BE2C (cell line): Measurements from ENCODE around the gene DENND4C.
"Not testable (repeated sequence)": the region's sequence is repeated elsewhere in the genome, so short reads cannot be mapped to it uniquely, and the experiment has no call there.

ENCODE experiments used
- DNase-seq: peaks from one replicate; pipeline ENCODE4 v3.0.0-alpha.2; 2020
- H3K27me3 ChIP-seq: fragments of 250-450 bp; sonication (Bioruptor Pico); 2 replicates; pipeline ENCODE4 v1.5.1; 2020; ENCODE audit warnings: mild to moderate bottlenecking
- H3K36me3 ChIP-seq: fragments of 250-450 bp; sonication (Bioruptor Pico); 2 replicates; pipeline ENCODE4 v1.5.1; 2020; ENCODE audit warnings: mild to moderate bottlenecking
- H3K4me1 ChIP-seq: fragments of 250-450 bp; sonication (Bioruptor Pico); 2 replicates; pipeline ENCODE4 v1.5.1; 2020
- H3K4me3 ChIP-seq: 2 replicates; pipeline ENCODE4 v1.5.1; 2011; ENCODE audit warnings: low read depth, low read length
- H3K9me3 ChIP-seq: fragments of 250-450 bp; sonication (Bioruptor Pico); 2 replicates; pipeline ENCODE4 v1.5.1; 2020
- TF ChIP-seq, protein P1 (sequence below): IDR thresholded peaks from 2 replicates; pipeline ENCODE4 v1.5.1; 2012; ENCODE audit warnings: mild to moderate bottlenecking, low read depth, low read length

DENND4C gene

DNA sequence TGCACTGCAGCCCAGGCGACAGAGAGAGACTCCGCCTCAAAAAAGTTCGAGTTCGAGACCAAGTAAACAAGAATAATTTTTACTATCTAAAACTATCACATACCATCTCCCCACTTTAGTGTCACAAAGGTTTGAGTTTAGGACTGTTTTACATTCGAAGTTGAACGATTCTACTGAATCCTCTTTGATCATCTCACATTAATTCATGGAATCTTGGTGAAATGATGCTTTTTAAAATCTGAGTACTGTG is 150.3 kb downstream of the DENND4C start:
- no peak for DNase-seq
- TF ChIP-seq, protein P1, sequence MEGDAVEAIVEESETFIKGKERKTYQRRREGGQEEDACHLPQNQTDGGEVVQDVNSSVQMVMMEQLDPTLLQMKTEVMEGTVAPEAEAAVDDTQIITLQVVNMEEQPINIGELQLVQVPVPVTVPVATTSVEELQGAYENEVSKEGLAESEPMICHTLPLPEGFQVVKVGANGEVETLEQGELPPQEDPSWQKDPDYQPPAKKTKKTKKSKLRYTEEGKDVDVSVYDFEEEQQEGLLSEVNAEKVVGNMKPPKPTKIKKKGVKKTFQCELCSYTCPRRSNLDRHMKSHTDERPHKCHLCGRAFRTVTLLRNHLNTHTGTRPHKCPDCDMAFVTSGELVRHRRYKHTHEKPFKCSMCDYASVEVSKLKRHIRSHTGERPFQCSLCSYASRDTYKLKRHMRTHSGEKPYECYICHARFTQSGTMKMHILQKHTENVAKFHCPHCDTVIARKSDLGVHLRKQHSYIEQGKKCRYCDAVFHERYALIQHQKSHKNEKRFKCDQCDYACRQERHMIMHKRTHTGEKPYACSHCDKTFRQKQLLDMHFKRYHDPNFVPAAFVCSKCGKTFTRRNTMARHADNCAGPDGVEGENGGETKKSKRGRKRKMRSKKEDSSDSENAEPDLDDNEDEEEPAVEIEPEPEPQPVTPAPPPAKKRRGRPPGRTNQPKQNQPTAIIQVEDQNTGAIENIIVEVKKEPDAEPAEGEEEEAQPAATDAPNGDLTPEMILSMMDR: no peak
- Histone ChIP-seq H3K9me3 (no peaks in the 10 kb centered on the region), H3K27me3 (no peaks in the 10 kb centered on the region), H3K4me1 (no peaks in the 10 kb centered on the region), H3K4me3 (peak overlapping the region; percentile 94), H3K36me3 (peaks cover 41% of the 10 kb centered on the region)

- TF ChIP-seq, protein P1: no peak
- no peaks in the 10 kb centered on the region for H3K4me1 ChIP-seq
- H3K4me3 ChIP-seq: no peak overlapping the region
- H3K36me3 ChIP-seq: peaks cover 32% of the 10 kb centered on the region
- H3K9me3 ChIP-seq: no peaks in the 10 kb centered on the region
- no peaks in the 10 kb centered on the region for H3K27me3 ChIP-seq
- DNase-seq: no peak
Measured at GRCh38 chr9:19381656-19382055, 151.2 kb downstream of the DENND4C start.

- DNase-seq, H3K27me3 ChIP-seq, H3K36me3 ChIP-seq, H3K9me3 ChIP-seq, H3K4me1 ChIP-seq, H3K4me3 ChIP-seq: not testable (repeated sequence)
Measured at GRCh38 chr9:19385212-19385611, 154.7 kb downstream of the DENND4C start.

DNA sequence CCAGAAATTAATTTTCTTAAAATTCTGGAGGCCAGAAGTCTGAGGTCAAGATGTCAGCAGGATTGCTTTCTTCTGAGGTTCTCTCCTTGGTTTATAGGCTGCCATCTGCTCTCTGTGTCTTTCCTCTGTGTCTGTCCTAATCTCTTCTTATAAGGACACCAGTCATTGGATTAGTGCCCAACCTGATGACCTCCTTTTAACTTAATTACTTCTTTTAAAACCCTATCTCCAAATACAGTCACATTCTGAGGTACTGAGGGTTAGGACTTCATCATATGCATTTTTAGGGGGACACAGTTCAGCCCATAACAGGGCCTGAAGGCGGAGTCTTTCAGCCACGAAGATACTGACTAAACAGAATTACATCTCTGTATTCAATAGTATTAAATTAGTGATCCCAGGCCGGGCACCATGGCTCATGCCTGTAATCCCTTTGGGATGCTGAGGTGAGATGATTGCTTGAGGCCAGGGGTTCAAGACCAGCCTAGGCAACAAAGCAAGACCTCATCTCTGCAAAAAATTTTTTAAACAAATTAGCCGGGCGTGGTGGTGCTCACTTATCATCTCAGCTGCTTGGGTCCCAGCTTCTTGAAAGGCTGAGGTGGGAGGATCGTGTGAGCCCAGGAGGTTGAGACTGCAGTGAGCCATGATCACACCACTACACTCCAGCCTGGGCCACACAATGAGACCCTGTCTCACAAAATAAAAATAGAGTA is 155.5 kb downstream of the DENND4C start:
- no peaks in the 10 kb centered on the region for H3K27me3 ChIP-seq
- H3K4me1 ChIP-seq: no peaks in the 10 kb centered on the region
- H3K9me3 ChIP-seq: no peaks in the 10 kb centered on the region
- TF ChIP-seq, protein P1: no peak
- no peaks in the 10 kb centered on the region for H3K36me3 ChIP-seq
- no peak overlapping the region for H3K4me3 ChIP-seq
- DNase-seq: no peak

DNA sequence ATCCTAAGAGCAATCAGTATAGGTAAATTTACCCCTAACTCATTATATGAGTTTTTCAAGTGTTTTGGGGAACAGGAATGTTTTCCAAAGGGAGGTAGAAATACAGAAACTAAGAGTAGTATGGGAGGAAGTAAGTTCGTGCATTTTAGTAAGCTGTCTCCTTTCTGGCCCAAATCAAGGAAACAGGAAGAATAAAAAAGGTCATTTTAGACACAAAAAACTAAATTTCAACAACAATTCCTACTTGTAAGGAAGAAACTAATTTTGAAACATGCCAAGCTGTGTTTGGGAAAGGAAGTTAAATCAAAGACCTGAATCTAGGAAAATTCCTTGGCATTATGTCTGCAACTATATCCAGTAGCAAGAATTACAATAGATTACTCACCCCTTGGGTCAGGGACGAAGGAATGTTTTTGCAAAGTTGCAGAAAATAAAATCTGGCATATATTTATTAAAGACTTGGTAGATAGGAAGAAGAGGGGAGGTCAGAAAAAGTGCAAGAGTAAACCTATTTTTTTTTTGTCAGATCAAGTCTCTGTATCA is 156.1 kb downstream of the DENND4C start:
- H3K4me1 ChIP-seq: no peaks in the 10 kb centered on the region
- TF ChIP-seq, protein P1: no peak

DNA sequence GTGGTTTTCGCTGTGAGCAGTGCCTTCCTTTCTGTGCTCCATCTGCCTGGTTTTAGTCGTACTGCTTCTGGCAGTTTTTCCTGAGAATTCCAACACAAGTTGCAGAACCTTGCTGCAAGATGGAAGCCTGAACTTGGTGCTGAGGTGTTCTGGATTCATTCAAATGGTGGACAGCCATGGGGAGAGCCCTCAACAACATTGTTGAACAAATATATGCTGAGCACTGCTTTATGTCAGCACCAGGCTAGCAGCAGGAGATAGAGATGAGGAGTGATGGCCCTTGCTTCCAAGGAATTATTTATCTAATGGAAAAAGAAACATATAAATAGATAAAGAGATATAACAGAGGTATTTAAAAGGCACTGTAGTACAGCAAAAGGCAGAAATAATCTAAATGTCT is 156.8 kb downstream of the DENND4C start:
- Histone ChIP-seq H3K4me3 (no peak overlapping the region), H3K27me3 (no peaks in the 10 kb centered on the region), H3K4me1 (no peaks in the 10 kb centered on the region), H3K36me3 (no peaks in the 10 kb centered on the region), H3K9me3 (no peaks in the 10 kb centered on the region)
- TF ChIP-seq, protein P1: no peak
- no peak for DNase-seq

More for the DNA sequence above, 156.1 kb downstream of the DENND4C start:
- Histone ChIP-seq H3K36me3 (no peaks in the 10 kb centered on the region), H3K9me3 (no peaks in the 10 kb centered on the region), H3K4me3 (no peak overlapping the region), H3K27me3 (no peaks in the 10 kb centered on the region)
- no peak for DNase-seq

- H3K9me3 ChIP-seq, H3K4me1 ChIP-seq, H3K27me3 ChIP-seq, H3K4me3 ChIP-seq, DNase-seq, H3K36me3 ChIP-seq: not testable (repeated sequence)
Measured at GRCh38 chr9:19389539-19389938, 159.0 kb downstream of the DENND4C start.
